ENCODE measurements around the gene TTC21A.
"Not testable (repeated sequence)": the region's sequence is repeated elsewhere in the genome, so short reads cannot be mapped to it uniquely, and the experiment has no call there.

The TTC21A gene, protein sequence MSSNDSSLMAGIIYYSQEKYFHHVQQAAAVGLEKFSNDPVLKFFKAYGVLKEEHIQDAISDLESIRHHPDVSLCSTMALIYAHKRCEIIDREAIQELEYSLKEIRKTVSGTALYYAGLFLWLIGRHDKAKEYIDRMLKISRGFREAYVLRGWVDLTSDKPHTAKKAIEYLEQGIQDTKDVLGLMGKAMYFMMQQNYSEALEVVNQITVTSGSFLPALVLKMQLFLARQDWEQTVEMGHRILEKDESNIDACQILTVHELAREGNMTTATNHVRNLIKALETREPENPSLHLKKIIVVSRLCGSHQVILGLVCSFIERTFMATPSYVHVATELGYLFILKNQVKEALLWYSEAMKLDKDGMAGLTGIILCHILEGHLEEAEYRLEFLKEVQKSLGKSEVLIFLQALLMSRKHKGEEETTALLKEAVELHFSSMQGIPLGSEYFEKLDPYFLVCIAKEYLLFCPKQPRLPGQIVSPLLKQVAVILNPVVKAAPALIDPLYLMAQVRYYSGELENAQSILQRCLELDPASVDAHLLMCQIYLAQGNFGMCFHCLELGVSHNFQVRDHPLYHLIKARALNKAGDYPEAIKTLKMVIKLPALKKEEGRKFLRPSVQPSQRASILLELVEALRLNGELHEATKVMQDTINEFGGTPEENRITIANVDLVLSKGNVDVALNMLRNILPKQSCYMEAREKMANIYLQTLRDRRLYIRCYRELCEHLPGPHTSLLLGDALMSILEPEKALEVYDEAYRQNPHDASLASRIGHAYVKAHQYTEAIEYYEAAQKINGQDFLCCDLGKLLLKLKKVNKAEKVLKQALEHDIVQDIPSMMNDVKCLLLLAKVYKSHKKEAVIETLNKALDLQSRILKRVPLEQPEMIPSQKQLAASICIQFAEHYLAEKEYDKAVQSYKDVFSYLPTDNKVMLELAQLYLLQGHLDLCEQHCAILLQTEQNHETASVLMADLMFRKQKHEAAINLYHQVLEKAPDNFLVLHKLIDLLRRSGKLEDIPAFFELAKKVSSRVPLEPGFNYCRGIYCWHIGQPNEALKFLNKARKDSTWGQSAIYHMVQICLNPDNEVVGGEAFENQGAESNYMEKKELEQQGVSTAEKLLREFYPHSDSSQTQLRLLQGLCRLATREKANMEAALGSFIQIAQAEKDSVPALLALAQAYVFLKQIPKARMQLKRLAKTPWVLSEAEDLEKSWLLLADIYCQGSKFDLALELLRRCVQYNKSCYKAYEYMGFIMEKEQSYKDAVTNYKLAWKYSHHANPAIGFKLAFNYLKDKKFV (N-terminal part only)

DNA sequence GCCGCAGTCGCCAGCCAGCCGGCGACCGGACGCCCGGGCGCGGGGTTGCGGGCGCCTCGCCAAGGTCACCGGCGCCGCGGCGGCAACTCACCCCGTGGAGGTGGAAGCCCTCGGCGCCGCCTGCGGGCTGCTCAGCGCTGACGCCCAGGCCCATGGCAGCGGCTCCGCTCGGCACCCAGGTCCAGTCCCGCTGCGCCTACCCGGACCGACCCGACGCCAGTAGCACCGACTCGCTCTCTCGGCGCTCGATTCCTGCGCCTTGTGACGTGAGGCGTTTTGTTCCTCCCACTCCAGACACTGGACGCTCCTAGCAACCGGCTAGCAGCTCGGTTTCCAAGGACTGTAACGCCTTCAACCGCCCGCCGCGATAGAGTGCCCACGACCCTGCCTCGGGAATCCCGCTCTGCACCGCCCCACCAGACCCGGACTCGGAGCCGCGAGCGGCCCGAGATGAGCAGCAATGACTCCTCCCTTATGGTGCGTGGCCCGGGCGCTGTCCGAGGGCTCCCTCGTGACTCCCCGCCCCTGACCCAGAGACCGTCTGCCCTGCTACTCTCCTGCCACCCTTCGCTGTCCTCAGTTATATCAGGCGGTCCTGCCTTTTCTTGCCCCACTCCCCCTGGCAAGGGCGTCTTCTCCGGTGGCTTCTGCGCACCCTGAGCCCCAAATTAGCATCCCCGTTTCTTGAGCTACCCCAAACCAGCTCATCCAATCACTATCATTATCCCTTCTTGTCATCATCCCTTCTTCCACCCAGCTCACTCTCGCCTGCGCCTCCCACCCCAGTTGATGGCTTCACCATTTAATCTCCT is at the start of gene TTC21A, which contains the start of gene GORASP1:
Gene TTC21A (plus strand): TSS at position 293 of the 812 bp plus-strand sequence. CDS start 158 bp downstream, at position 451.
Gene GORASP1 (minus strand): TSS at position 240 of the 812 bp plus-strand sequence. CDS start 86 bp downstream, at position 154.
- peak; percentile 72 for FAIRE-seq
- DNase-seq (ENCODE audit: insufficient read length, low spot score) = peak; percentile 72

DNA sequence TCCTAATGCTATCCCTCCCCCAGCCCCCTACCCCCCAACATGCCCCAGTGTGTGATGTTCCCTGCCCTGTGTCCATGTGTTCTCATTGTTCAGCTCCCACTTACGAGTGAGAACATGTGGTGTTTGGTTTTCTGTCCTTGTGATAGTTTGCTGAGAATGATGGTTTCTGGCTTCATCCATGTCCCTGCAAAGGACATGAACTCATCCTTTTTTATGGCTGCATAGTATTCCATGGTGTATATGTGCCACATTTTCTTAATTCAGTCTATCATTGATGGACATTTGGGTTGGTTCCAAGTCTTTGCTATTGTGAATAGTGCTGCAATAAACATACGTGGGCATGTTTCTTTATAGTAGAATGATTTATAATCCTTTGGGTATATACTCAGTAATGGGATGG is 46.3 kb upstream of the TTC21A start:
- not testable (repeated sequence) for FAIRE-seq

DNA sequence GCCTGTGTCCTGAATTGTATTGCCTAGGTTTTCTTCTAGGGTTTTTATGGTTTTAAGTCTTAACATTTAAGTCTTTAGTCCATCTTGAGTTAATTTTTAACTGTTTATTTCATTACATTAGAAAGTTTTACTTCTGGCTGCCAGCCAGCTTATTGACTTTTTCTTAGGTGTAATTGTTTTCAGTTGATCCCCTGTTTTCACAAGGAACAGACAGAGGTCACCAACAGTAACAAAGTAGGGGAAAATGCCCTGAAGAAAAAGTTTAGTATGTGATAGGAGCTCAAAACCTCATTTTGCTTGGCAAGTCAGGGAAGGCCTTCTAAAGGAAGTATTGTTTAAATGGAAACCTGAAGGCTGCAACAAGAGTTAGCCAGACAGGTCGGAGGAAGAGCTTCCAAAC is 45.3 kb upstream of the TTC21A start:
- no peak for DNase-seq (ENCODE audit: insufficient read length, low spot score)
- no peak for FAIRE-seq

More for the DNA sequence above, 46.3 kb upstream of the TTC21A start:
- DNase-seq (ENCODE audit: insufficient read length, low spot score) = not testable (repeated sequence)

DNA sequence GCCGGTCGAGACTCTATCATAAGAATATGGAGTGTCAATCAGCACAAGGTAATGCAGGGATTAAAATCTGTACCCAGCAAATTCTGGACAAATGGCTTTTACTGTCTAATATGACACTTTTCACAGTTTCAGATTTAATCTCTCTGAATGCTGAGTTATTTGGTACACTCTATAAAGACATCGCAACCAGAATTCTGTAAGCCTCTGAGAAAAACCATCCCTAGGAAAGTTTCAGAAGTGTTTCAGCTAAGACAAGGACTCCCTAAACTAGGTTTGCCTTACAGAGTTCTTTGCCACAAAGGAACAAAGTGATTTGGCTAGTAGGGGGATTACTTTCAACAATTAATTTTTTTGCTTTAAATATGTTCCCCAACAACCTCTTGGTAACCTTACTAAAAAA is 44.3 kb upstream of the TTC21A start:
- no peak for FAIRE-seq

DNA sequence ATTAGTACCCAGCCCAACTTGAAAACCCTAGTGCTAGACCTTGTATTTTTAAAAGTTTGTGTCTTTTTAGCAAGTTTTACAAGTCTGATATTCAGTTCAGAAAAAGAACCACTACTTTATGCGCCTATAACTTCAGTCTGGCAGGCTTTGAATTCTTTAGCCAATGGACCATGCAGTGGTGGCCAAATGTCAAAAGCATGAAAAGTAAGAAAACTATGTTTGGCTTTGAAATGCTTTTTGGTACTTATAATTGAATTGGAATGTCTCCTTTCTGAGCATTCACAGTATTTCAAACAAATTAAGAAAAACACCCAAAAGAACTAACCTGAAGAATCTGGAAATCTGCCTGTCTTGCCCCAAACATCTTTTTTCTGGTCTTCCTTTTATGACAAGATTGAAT is 42.8 kb upstream of the TTC21A start:
- DNase-seq (ENCODE audit: insufficient read length, low spot score) = no peak
- FAIRE-seq = no peak

More for the DNA sequence above, 44.3 kb upstream of the TTC21A start:
- no peak for DNase-seq (ENCODE audit: insufficient read length, low spot score)

DNA sequence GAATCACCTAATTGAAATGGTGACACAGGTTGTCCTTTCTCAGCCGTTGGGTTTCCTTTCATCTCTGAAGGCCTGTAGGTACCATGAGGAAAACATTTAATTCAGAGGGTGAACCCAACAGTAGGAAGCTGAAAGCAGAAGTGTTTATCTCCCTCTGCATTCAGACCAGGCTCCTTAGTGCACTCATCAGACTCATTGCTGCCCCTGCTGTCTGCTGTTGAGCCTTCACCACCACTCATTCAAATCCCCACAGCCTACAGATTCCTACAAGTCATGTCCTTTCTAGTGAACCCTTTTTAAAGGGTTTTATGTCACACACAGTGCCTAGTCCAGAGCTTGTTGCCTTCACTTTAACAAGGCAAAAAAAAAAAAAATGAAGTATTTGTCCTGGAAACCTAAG is 42.3 kb upstream of the TTC21A start:
- peak; percentile 25 for DNase-seq (ENCODE audit: insufficient read length, low spot score)
- FAIRE-seq = peak; percentile 88

DNA sequence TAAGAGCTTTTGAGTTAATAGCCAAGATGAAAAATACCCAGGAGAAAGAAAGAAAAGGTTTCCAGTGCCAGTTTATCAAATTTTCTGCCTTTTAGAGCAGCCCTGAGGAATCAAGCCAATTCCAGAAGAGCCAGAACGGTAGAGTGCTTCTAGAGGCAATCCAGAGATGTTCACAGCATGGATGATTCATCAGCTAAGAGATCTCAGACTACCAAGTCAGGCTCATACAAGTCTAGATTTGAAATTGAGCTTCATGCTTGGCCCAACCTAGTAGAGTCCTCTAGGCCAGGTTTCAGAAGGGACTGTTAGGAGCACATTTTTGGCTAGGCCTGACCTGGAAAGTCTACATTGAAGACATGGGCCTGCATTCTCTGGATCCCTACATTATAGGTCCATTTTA is 40.2 kb upstream of the TTC21A start:
- DNase-seq (ENCODE audit: insufficient read length, low spot score) = no peak

DNA sequence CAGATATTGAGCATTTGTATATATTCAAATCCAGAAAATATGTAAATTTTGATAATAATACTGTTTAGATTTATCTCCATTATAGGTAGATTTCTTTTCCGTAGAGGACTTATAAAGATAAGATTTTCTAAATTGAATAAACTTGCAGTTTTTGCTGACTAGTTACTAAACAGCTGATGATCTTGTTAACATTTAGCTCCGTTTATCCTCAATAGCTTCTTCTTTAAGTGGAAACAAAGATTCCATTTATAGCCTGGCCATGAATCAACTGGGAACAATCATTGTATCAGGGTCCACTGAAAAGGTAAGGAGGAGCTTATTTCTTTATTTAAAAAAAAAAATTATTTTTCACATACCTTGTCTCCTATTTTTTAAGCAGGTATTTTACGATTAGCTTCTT is 38.9 kb upstream of the TTC21A start:
- no peak for DNase-seq (ENCODE audit: insufficient read length, low spot score)
- no peak for FAIRE-seq

More for the DNA sequence above, 40.2 kb upstream of the TTC21A start:
- no peak for FAIRE-seq

DNA sequence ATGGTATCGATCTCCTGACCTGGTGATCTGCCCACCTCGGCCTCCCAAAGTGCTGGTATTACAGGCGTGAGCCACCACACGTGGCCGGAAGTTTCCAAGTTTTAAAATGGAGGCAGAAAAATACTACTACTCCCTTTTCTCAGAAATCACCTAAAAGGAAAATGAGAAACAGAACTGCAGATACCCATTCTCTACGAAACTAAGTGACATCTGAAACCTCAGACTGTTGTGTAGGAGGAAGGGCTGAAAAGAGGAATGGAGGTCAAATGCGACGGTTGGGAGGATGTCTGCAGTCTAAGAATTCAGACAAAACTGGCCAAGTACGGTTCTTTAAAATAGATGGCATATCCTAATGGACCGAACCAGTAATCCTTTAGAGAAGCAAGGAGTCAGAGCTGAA is 31.6 kb upstream of the TTC21A start:
- FAIRE-seq = peak; percentile 49
- no peak for DNase-seq (ENCODE audit: insufficient read length, low spot score)

DNA sequence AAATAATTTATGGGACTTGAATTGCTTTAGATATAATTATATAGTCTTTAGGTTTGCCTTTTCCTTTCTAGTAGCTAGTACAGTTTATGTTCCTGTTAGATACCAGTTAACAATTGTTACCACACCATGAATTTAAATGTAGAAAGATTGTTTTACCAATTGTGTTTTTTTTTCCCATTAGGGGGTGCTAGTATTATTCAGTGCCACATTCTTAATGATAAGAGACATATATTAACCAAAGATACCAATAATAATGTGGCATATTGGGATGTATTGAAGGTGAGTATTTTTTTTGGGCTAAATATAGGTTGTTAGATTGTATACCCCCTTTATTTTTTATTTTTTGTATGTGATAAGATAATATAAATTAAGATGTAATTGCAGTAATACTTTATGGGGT is 27.9 kb upstream of the TTC21A start:
- DNase-seq (ENCODE audit: insufficient read length, low spot score) = no peak
- no peak for FAIRE-seq

DNA sequence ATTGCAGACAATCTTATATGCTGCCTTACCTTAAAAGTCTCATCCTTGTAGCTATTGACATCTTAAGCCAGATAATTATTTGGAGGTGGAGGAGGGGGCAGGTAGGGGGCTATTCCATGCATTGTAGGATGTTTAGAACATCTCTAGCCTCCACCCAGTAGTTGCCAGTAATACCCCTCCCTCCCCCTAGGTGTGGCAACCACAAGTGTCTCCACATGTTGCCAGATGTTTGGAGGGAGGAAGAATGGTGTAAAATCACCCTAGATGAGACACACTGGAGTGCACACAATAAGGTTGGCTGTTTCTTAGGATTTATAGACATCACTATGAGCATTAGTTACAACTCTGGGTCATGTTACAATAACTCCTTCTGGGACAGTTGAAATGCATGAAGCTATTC is 27.5 kb upstream of the TTC21A start:
- DNase-seq (ENCODE audit: insufficient read length, low spot score) (no peak), FAIRE-seq (no peak)

DNA sequence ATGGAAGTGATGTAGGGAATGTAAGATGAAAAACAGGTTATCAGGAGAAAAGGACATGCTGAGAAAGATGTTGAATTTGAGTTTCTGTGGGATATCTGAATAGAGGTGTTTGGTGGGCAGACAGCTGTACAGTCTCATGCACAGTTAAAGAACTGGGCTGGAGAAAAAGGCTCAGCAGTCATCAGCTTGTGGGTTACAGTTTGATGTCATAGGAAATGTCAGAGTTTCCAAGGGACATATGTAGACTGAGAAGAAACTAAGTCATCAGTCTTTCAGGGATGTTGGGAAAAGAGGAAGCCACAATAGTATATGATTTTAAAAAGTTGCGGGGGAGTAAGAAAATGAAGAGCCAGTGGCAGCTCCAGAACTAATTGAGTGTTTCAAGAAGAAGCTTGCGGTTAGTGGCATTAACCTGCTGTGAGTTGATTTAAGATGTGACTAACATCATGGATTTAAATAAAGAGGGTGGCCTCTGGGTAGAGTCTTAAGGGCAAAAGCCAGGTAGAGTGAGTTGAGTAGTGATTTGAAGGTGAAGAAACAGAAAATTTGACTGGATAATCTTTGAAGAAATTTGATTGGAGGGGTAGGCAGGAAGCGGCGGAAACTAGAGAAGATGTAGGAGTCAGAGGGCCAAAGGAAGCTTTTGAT is 24.7 kb upstream of the TTC21A start:
- no peak for FAIRE-seq

DNA sequence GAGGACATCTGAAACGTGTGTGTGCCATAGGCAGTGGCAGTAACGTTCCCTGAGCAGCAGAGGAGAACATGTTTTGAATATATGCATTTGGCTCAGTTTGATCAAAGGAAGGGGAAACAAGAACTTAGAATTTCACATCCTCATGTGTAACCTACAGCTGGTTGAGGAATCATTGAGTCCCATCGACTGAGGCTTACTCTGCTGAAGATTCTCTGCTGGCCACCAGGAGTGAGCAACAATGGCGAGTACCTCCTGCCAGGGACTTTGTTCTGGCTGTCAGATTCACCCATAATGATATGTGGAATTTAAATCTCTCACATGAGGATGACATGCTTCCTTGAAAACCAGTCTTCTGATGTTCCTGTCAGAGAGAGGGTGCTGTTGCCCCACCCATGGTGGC is 21.3 kb upstream of the TTC21A start:
- DNase-seq (ENCODE audit: insufficient read length, low spot score) = no peak
- no peak for FAIRE-seq

More for the DNA sequence above, 24.7 kb upstream of the TTC21A start:
- no peak for DNase-seq (ENCODE audit: insufficient read length, low spot score)

DNA sequence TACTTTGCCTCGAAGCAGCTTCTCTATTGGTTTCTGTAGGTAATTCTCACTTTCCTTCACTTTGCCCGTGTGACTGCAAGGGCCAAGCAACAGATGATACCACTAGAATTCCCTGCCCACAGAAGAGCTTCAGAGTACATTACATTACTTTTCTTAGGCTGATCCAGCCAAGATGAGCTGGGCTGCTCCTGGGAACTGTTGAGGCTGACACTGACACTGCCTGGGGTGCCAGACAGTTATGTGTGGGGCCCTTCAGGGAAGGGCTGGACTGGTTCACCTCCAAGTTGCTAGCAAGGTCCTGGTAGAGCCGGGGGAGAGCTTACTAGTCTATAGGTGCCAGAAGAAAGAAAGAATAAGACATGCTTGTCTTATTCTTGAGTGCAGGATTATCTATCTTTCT is 19.0 kb upstream of the TTC21A start:
- no peak for FAIRE-seq
- no peak for DNase-seq (ENCODE audit: insufficient read length, low spot score)

DNA sequence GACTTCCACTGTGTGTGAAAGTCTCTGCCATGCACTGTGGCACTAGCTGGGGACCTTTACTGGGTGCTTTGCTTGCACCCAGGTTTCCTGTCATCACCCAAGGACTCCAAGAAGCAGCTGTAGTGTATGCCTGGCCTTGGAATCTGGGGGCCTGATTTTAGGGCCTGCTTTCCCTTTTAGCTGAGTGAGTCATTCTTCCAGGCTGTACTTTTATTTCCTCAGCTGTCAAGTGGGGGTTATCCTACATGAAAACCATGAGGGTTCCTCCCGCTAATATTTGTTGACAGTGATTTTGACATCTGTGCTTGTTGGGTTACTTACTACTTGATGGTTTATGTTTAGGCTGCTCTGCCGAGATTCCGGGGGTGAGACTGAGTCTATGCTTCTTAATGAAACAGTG is 18.6 kb upstream of the TTC21A start:
- FAIRE-seq (no peak), DNase-seq (ENCODE audit: insufficient read length, low spot score) (no peak)

DNA sequence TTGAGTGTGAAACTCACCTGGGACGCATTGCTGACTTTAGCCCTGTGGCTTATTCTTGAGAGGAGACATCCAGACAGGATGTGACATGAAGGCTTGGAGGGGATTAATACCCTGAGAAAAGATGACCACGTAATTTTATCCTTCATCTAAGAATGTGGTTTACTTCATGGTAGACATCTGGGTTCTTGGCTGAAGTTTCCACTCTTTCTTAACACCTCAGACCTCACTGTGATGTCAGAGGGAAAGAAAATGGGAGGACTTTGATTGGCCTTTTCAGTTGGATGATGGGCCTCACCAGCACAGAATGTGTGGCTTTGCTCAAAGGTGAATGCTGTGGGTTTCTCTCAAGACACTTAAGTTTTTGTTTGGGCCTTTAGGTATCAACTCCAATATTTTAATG is 16.6 kb upstream of the TTC21A start:
- FAIRE-seq = no peak
- DNase-seq (ENCODE audit: insufficient read length, low spot score) = no peak

DNA sequence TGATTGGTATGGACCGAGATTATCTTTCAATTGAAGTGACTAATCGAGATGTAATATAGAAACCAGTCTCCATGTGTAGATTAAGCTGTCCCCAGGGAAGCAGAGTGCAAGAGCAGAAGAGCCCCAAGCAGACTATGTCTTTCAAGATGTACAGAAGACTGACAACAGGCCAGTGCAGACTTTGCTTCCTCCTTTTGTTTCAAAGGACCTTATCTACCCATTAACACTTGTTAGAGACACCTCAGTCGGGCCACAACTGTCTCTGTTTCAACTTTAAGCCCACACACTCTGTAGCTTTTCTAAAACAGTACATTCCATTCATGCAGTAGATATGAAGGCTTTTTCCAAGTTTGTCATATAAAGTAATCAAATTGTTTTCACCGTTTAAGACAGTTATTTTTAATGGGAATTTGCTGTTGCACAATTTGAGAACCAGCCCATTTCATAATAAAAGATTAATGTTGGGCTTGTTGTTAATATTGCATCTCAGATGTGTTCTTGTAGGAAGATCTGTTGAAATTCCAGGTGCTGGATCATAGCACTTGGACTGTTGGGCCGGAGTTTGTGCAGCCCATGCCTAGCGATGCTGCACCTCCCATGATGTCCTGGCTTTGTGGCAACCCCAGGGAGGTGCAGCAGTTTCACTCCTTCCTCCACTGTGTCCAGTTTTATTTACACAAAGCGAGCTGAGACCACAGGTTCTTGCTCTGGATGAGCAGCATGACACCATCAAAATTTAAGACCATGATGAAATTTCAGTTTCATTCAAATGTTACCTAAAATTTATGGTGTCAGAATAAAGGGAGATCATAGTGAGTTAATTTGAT is 12.4 kb upstream of the TTC21A start:
- no peak for FAIRE-seq

DNA sequence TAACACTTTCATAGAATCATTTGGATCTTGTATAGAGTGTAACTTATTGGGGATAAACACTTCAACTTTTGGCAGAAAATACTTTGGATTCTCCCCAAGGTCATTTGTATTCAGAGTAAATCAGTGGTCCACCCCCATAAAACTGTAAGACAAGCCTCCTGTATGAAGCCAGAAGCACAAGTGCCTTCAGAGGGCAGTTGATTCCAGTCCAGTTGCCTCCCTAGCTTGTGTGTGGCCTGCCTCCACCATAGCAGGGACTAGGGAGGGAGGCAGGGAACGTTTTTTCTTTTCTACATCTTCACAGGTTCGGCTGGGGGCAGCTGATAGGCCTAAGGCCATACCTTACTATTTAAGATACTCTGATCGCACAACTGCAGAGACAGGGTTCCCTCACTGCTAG is 11.7 kb upstream of the TTC21A start:
- FAIRE-seq (no peak), DNase-seq (ENCODE audit: insufficient read length, low spot score) (no peak)

More for the DNA sequence above, 12.4 kb upstream of the TTC21A start:
- DNase-seq (ENCODE audit: insufficient read length, low spot score) = no peak

Measured in GM19239 (cell line).